ENCODE data around the gene GLI2. TPM values are rescaled to one million over a fixed set of nuclear protein-coding genes. Genes with fewer than 3 reads are reported as not detected.
A peak's percentile ranks its signal among the peaks of the same experiment; 100 is the strongest.

Gene GLI2
- total RNA-seq, 1 experiment from 2014 or later: 4.0 TPM

- H3K27me3 ChIP-seq (ENCODE audit: low read length): no peaks in the 10 kb centered on the region
- H3K4me3 ChIP-seq (ENCODE audit: low read length): peak overlapping the region; percentile 79
- no peaks in the 10 kb centered on the region for H3F3A ChIP-seq (ENCODE audit: low read length, unreplicated experiment)
- ATAC-seq: peak; percentile 47
- POLR2A ChIA-PET (ENCODE audit: unreplicated experiment): interaction anchor here (0.6 to 0.7 kb wide), 3 partner anchors 154 to 338 kb away, joined by 3 to 5 read pairs (median 5); no protein-coding TSS in a partner anchor
- H3K4me2 ChIP-seq (ENCODE audit: low read length): peak overlapping the region; percentile 92
- H3K27ac ChIP-seq (ENCODE audit: low read length): peak overlapping the region; percentile 36
- TF ChIP-seq EZH2 (IDR thresholded peaks at IDR 0.05; ENCODE audit: low read length, unreplicated experiment): no peak
- TF ChIP-seq EZH2phosphoT487 (IDR thresholded peaks at IDR 0.05; ENCODE audit: borderline replicate concordance, low read length): no peak
- TF ChIP-seq CTCF (conservative IDR thresholded peaks at IDR 0.05; ENCODE audit: low read depth, low read length): no peak
- H2AFZ ChIP-seq (ENCODE audit: low read length): peak overlapping the region; percentile 98
- H4K20me1 ChIP-seq (ENCODE audit: low read length): no peaks in the 10 kb centered on the region
- intact Hi-C loops (cut with micrococcal nuclease): loop anchor here (2.0 to 5.0 kb wide), 4 partner anchors 39 to 198 kb away; no protein-coding TSS in a partner anchor
- no peaks in the 10 kb centered on the region for H3K9me2 ChIP-seq (replicated peaks; ENCODE audit: low read length)
- H3K79me2 ChIP-seq (ENCODE audit: low read length): peaks cover 32% of the 10 kb centered on the region
- H3K36me3 ChIP-seq (ENCODE audit: low read depth, low read length): no peaks in the 10 kb centered on the region
- peaks cover 24% of the 10 kb centered on the region for H3K4me1 ChIP-seq (ENCODE audit: insufficient read depth, low read length)
- peak; percentile 62 for DNase-seq
- BruUV-seq (replicated peaks): no TSS peak
- CTCF ChIA-PET: interaction anchor here (0.6 to 1.3 kb wide), 3 partner anchors 130 to 338 kb away, joined by 4 to 5 read pairs (median 4); no protein-coding TSS in a partner anchor
- H3K9ac ChIP-seq (ENCODE audit: low read length): peak overlapping the region; percentile 70
- no peaks in the 10 kb centered on the region for H3K9me3 ChIP-seq (ENCODE audit: low read length)
Measured at GRCh38 chr2:120736624-120737339, 1.1 kb downstream of the GLI2 start.

GRCh38 chr2:120737340-120738101, 1.9 kb downstream of the GLI2 start:
- peak overlapping the region; percentile 36 for H3K27ac ChIP-seq (ENCODE audit: low read length)
- H2AFZ ChIP-seq (ENCODE audit: low read length): peak overlapping the region; percentile 98

More at GRCh38 chr2:120737340-120738101, 1.9 kb downstream of the GLI2 start:
- Histone ChIP-seq H3K9me3 (ENCODE audit: low read length) (no peaks in the 10 kb centered on the region), H3K4me1 (ENCODE audit: insufficient read depth, low read length) (peaks cover 27% of the 10 kb centered on the region), H3K79me2 (ENCODE audit: low read length) (peaks cover 32% of the 10 kb centered on the region), H3K27me3 (ENCODE audit: low read length) (no peaks in the 10 kb centered on the region), H3K9ac (ENCODE audit: low read length) (peak overlapping the region; percentile 70), H3K9me2 (replicated peaks; ENCODE audit: low read length) (no peaks in the 10 kb centered on the region), H3F3A (ENCODE audit: low read length, unreplicated experiment) (no peaks in the 10 kb centered on the region), H3K4me2 (ENCODE audit: low read length) (peak overlapping the region; percentile 92), H3K36me3 (ENCODE audit: low read depth, low read length) (no peaks in the 10 kb centered on the region), H3K4me3 (ENCODE audit: low read length) (peak overlapping the region; percentile 79), H4K20me1 (ENCODE audit: low read length) (no peaks in the 10 kb centered on the region)
- intact Hi-C loops (cut with micrococcal nuclease): loop anchor here (2.0 to 5.0 kb wide), 4 partner anchors 40 to 197 kb away; no protein-coding TSS in a partner anchor
- BruUV-seq (replicated peaks): TSS peak; percentile 39
- ATAC-seq (peak; percentile 18), DNase-seq (peak; percentile 71)
- POLR2A ChIA-PET (ENCODE audit: unreplicated experiment): interaction anchor here (0.6 to 0.7 kb wide), 4 partner anchors 40 to 338 kb away, joined by 3 to 5 read pairs (median 4); no protein-coding TSS in a partner anchor
- TF ChIP-seq EZH2phosphoT487 (IDR thresholded peaks at IDR 0.05; ENCODE audit: borderline replicate concordance, low read length): no peak
- TF ChIP-seq CTCF (conservative IDR thresholded peaks at IDR 0.05; ENCODE audit: low read depth, low read length): no peak
- no peak for TF ChIP-seq EZH2 (IDR thresholded peaks at IDR 0.05; ENCODE audit: low read length, unreplicated experiment)
- CTCF ChIA-PET: interaction anchor here (0.6 to 1.3 kb wide), 2 partner anchors 330 to 337 kb away, joined by 4 to 5 read pairs; no protein-coding TSS in a partner anchor

All from PC-3 (cell line).